ENCODE data around the gene COL6A1.
"Not testable (repeated sequence)": the region's sequence is repeated elsewhere in the genome, so short reads cannot be mapped to it uniquely, and the experiment has no call there.

Gene COL6A1

GRCh38 chr21:46005081-46005480, 23.5 kb downstream of the COL6A1 start:
- H3K36me3 ChIP-seq (ENCODE audit: insufficient read depth, low read length), result no peaks in the 10 kb centered on the region
- H3K9me2 ChIP-seq (ENCODE audit: low read depth, low read length), result no peaks in the 10 kb centered on the region
- no peak for TF ChIP-seq EZH2 (IDR thresholded peaks at IDR 0.05; ENCODE audit: borderline replicate concordance, low read length)
- no peak for TF ChIP-seq CTCF (IDR thresholded peaks at IDR 0.05; ENCODE audit: low read length)
- H3K79me2 ChIP-seq (ENCODE audit: insufficient read depth, low read length), result no peaks in the 10 kb centered on the region
- H3K4me2 ChIP-seq (ENCODE audit: low read length), result no peak overlapping the region
- H3K9ac ChIP-seq (ENCODE audit: low read length), result no peak overlapping the region
- H3K9me3 ChIP-seq (ENCODE audit: low read length), result no peaks in the 10 kb centered on the region
- H3F3A ChIP-seq (ENCODE audit: insufficient read depth, low read length), result no peaks in the 10 kb centered on the region
- H3K27ac ChIP-seq (ENCODE audit: low read depth, low read length, poor library complexity, severe bottlenecking), result no peak overlapping the region
- no peak overlapping the region for H3K4me3 ChIP-seq (ENCODE audit: low read depth, low read length, poor library complexity, severe bottlenecking)
- H3K27me3 ChIP-seq (ENCODE audit: insufficient read depth, low read length), result no peaks in the 10 kb centered on the region
- H3K4me1 ChIP-seq (ENCODE audit: insufficient read depth, low read length, severe bottlenecking), result no peaks in the 10 kb centered on the region
- H4K20me1 ChIP-seq (ENCODE audit: insufficient read depth, low read length), result no peaks in the 10 kb centered on the region
- H2AFZ ChIP-seq (ENCODE audit: low read length), result no peak overlapping the region

- Histone ChIP-seq H3K27me3 (ENCODE audit: insufficient read depth, low read length) (no peaks in the 10 kb centered on the region), H4K20me1 (ENCODE audit: insufficient read depth, low read length) (no peaks in the 10 kb centered on the region), H3K9ac (ENCODE audit: low read length) (no peak overlapping the region), H3K4me2 (ENCODE audit: low read length) (no peak overlapping the region), H3F3A (ENCODE audit: insufficient read depth, low read length) (no peaks in the 10 kb centered on the region), H3K79me2 (ENCODE audit: insufficient read depth, low read length) (no peaks in the 10 kb centered on the region), H3K9me3 (ENCODE audit: low read length) (no peaks in the 10 kb centered on the region), H3K27ac (ENCODE audit: low read depth, low read length, poor library complexity, severe bottlenecking) (no peak overlapping the region), H3K4me1 (ENCODE audit: insufficient read depth, low read length, severe bottlenecking) (no peaks in the 10 kb centered on the region), H3K36me3 (ENCODE audit: insufficient read depth, low read length) (no peaks in the 10 kb centered on the region), H3K4me3 (ENCODE audit: low read depth, low read length, poor library complexity, severe bottlenecking) (no peak overlapping the region), H3K9me2 (ENCODE audit: low read depth, low read length) (no peaks in the 10 kb centered on the region), H2AFZ (ENCODE audit: low read length) (no peak overlapping the region)
- TF ChIP-seq CTCF (IDR thresholded peaks at IDR 0.05; ENCODE audit: low read length) (no peak), EZH2 (IDR thresholded peaks at IDR 0.05; ENCODE audit: borderline replicate concordance, low read length) (no peak)
Observed at GRCh38 chr21:46005481-46005881, 23.9 kb downstream of the COL6A1 start.

GRCh38 chr21:46005894-46006546, 24.4 kb downstream of the COL6A1 start:
- H3K4me1 ChIP-seq (ENCODE audit: insufficient read depth, low read length, severe bottlenecking); H3K27ac ChIP-seq (ENCODE audit: low read depth, low read length, poor library complexity, severe bottlenecking); H4K20me1 ChIP-seq (ENCODE audit: insufficient read depth, low read length); H3K4me2 ChIP-seq (ENCODE audit: low read length); H3K9ac ChIP-seq (ENCODE audit: low read length); H3K9me3 ChIP-seq (ENCODE audit: low read length); H3F3A ChIP-seq (ENCODE audit: insufficient read depth, low read length); H3K79me2 ChIP-seq (ENCODE audit: insufficient read depth, low read length); H3K27me3 ChIP-seq (ENCODE audit: insufficient read depth, low read length); H3K9me2 ChIP-seq (ENCODE audit: low read depth, low read length); H2AFZ ChIP-seq (ENCODE audit: low read length); H3K36me3 ChIP-seq (ENCODE audit: insufficient read depth, low read length); H3K4me3 ChIP-seq (ENCODE audit: low read depth, low read length, poor library complexity, severe bottlenecking): not testable (repeated sequence)
